HCT116 (cell line): ENCODE results near the gene ZNF619. TPM values are rescaled to one million over a fixed set of nuclear protein-coding genes. Genes with fewer than 3 reads are reported as not detected.

Experiments used
- ATAC-seq: fragments of 200-7000 bp; cut with Tn5 transposase; 2 replicates; pipeline ENCODE4 v1.9.1; 2020; ENCODE audit warnings: mild to moderate bottlenecking, moderate library complexity
- BruUV-seq: library from RNA; stranded (reverse); fragments of 400-500 nt; replicated peaks from 2 replicates; lab custom pipeline; 2021; lab: Mats Ljungman, UMichigan
- CTCF ChIA-PET: fragments of 300-600 bp; sonication (Branson Sonifier 250); formaldehyde crosslinking; loops from one replicate; lab custom pipeline; 2021; ENCODE audit warnings: antibody characterized with exemption; lab: Charles Lee
- POLR2A ChIA-PET: fragments of 300-600, 350-600 bp; sonication (Branson Sonifier 250); formaldehyde crosslinking; loops from one replicate; lab custom pipeline; 2021; ENCODE audit warnings: antibody characterized with exemption; lab: Charles Lee
- RAD21 ChIA-PET, 2 experiments: fragments of 300-600 bp; sonication (Branson Sonifier 250); formaldehyde crosslinking; loops; one replicate each; lab custom pipeline; 2023; ENCODE audit warnings: low total read pairs in 2 of 2; ENCODE audit not compliant: uncharacterized antibody in 2 of 2, unreplicated experiment in 2 of 2, low non-redundant PET in 1 of 2; lab: Charles Lee
- DNase-seq: peaks from one replicate; pipeline ENCODE4 v3.0.0-alpha.2; 2010; ENCODE audit warnings: low read depth, low spot score
- H2AFZ ChIP-seq: fragments of 200-600 bp; shearing (Covaris generic), sonication (generic); 2 replicates; pipeline ENCODE4 v1.6.1; 2017; ENCODE audit warnings: low read depth, mixed run types, mixed read lengths, antibody characterized with exemption, low read length; ENCODE audit not compliant: poor library complexity, severe bottlenecking
- H3K27ac ChIP-seq: 2 replicates; pipeline ENCODE4 v1.5.1; 2012; ENCODE audit warnings: low read depth, low read length
- H3K27me3 ChIP-seq: fragments of 200-600 bp; sonication (generic); 2 replicates; pipeline ENCODE4 v1.6.1; 2016; ENCODE audit warnings: mixed run types, low read length, mixed read lengths; ENCODE audit not compliant: insufficient read depth
- H3K36me3 ChIP-seq, 2 experiments: fragments of 200-500 bp in 1 of 2; fragments of 200-600 bp in 1 of 2; sonication (Bioruptor generic) in 1 of 2; sonication (generic) in 1 of 2; 2 replicates each; pipeline versions ENCODE4 v1.5.1 to v1.6.1; 2014 to 2016; ENCODE audit warnings: low read length in 2 of 2, inconsistent platforms in 1 of 2, mixed read lengths in 1 of 2, mixed run types in 1 of 2; ENCODE audit not compliant: insufficient read depth in 2 of 2, control insufficient read depth in 1 of 2
- H3K4me1 ChIP-seq, 2 experiments: fragments of 200-600 bp in 1 of 2; sonication (generic) in 1 of 2; 2 replicates each; pipeline versions ENCODE4 v1.5.1 to v1.6.1; 2012 to 2017; ENCODE audit warnings: low read length in 2 of 2, inconsistent platforms in 1 of 2, mild to moderate bottlenecking in 1 of 2, mixed read lengths in 1 of 2, mixed run types in 1 of 2, moderate library complexity in 1 of 2; ENCODE audit not compliant: insufficient read depth in 2 of 2, control insufficient read depth in 1 of 2
- H3K4me2 ChIP-seq: fragments of 200-600 bp; sonication (generic); 2 replicates; pipeline ENCODE4 v1.6.1; 2017; ENCODE audit warnings: mixed run types, low read length, mixed read lengths
- H3K4me3 ChIP-seq, 2 experiments: fragments of 200-600 bp in 1 of 2; sonication (generic) in 1 of 2; replicated peaks in 1 of 2; 2 replicates each; pipeline ENCODE4 v1.5.1; 2011 to 2016; ENCODE audit warnings: low read length in 2 of 2, control low read depth in 1 of 2, low read depth in 1 of 2, mild to moderate bottlenecking in 1 of 2, mixed read lengths in 1 of 2, mixed run types in 1 of 2
- H3K79me2 ChIP-seq: fragments of 200-600 bp; sonication (generic); 2 replicates; pipeline ENCODE4 v1.6.1; 2017; ENCODE audit warnings: mild to moderate bottlenecking, mixed run types, low read length, moderate library complexity, mixed read lengths; ENCODE audit not compliant: insufficient read depth
- H3K9ac ChIP-seq: fragments of 200-600 bp; sonication (generic); 2 replicates; pipeline ENCODE4 v1.6.1; 2016; ENCODE audit warnings: low read length, mixed read lengths
- H3K9me2 ChIP-seq: fragments of 200-600 bp; sonication (generic), shearing (Covaris generic); 2 replicates; pipeline ENCODE4 v1.6.1; 2017; ENCODE audit warnings: mixed run types, mild to moderate bottlenecking, moderate library complexity; ENCODE audit not compliant: insufficient read depth
- H3K9me3 ChIP-seq, 2 experiments: fragments of 200-500 bp in 1 of 2; fragments of 200-600 bp in 1 of 2; sonication (Bioruptor generic) in 1 of 2; sonication (generic) in 1 of 2; 2 replicates each; pipeline ENCODE4 v1.6.1; 2014 to 2017; ENCODE audit warnings: low read length in 2 of 2, mixed read lengths in 2 of 2, inconsistent platforms in 1 of 2, low read depth in 1 of 2, mild to moderate bottlenecking in 1 of 2, mixed run types in 1 of 2, moderate library complexity in 1 of 2; ENCODE audit not compliant: control insufficient read depth in 1 of 2, insufficient read depth in 1 of 2
- H4K20me1 ChIP-seq: fragments of 200-600 bp; sonication (generic), shearing (Covaris generic); 2 replicates; pipeline ENCODE4 v1.6.1; 2017; ENCODE audit warnings: mixed run types, mild to moderate bottlenecking, moderate library complexity; ENCODE audit not compliant: insufficient read depth
- CBX3 ChIP-seq: IDR thresholded peaks from 2 replicates; pipeline ENCODE4 v1.6.1; 2012; ENCODE audit warnings: low read depth
- CEBPB ChIP-seq: IDR thresholded peaks from 2 replicates; pipeline ENCODE4 v1.6.1; 2012; ENCODE audit warnings: low read depth
- CTCF ChIP-seq, 3 experiments: fragments of 200-600 bp in 1 of 3; sonication (generic) in 1 of 3; IDR thresholded peaks in 2 of 3; conservative IDR thresholded peaks in 1 of 3; 2 replicates each; pipeline ENCODE4 v1.5.1; 2012 to 2017; ENCODE audit warnings: low read depth in 2 of 3, low read length in 2 of 3, antibody characterized with exemption in 1 of 3, borderline replicate concordance in 1 of 3, control low read depth in 1 of 3, mild to moderate bottlenecking in 1 of 3, mixed read lengths in 1 of 3, mixed run types in 1 of 3, moderate library complexity in 1 of 3; ENCODE audit not compliant: insufficient read depth in 1 of 3
- EGR1 ChIP-seq: IDR thresholded peaks from 2 replicates; pipeline ENCODE4 v1.6.1; 2012; ENCODE audit warnings: low read depth
- ELF1 ChIP-seq: IDR thresholded peaks from 2 replicates; pipeline ENCODE4 v1.6.1; 2012; ENCODE audit warnings: low read depth, borderline replicate concordance
- EZH2phosphoT487 ChIP-seq: fragments of 200-600 bp; IDR thresholded peaks from 2 replicates; pipeline ENCODE4 v1.6.1; 2018; ENCODE audit warnings: antibody characterized with exemption, borderline replicate concordance
- FOSL1 ChIP-seq: IDR thresholded peaks from 2 replicates; pipeline ENCODE4 v1.6.1; 2012; ENCODE audit warnings: low read depth
- POLR2A ChIP-seq: IDR thresholded peaks from 2 replicates; pipeline ENCODE4 v1.7.0; 2011; ENCODE audit warnings: borderline replicate concordance; ENCODE audit not compliant: insufficient read depth, insufficient read length; ENCODE audit errors: extremely low read depth
- POLR2AphosphoS5 ChIP-seq: IDR thresholded peaks from 2 replicates; pipeline ENCODE4 v1.6.1; 2011; ENCODE audit warnings: mild to moderate bottlenecking, low read depth, low read length, moderate library complexity
- RAD21 ChIP-seq: IDR thresholded peaks from 2 replicates; pipeline ENCODE4 v1.6.1; 2012; ENCODE audit warnings: low read depth, mild to moderate bottlenecking
- REST ChIP-seq: IDR thresholded peaks from 2 replicates; pipeline ENCODE4 v1.6.1; 2012; ENCODE audit warnings: low read depth
- SP1 ChIP-seq: IDR thresholded peaks from 2 replicates; pipeline ENCODE4 v1.6.1; 2012; ENCODE audit warnings: low read depth
- SRF ChIP-seq: IDR thresholded peaks from 2 replicates; pipeline ENCODE4 v1.6.1; 2012; ENCODE audit warnings: low read depth
- TCF7L2 ChIP-seq: IDR thresholded peaks from 2 replicates; pipeline ENCODE4 v1.7.0; 2011; ENCODE audit warnings: borderline replicate concordance, inconsistent platforms; ENCODE audit not compliant: insufficient read depth, insufficient read length; ENCODE audit errors: extremely low read depth
- YY1 ChIP-seq: IDR thresholded peaks from 2 replicates; pipeline ENCODE4 v1.6.1; 2011; ENCODE audit warnings: low read length, low read depth, moderate library complexity, mild to moderate bottlenecking; ENCODE audit not compliant: insufficient replicate concordance; ENCODE audit errors: extremely low read depth
- ZFX ChIP-seq: fragments of 450-650 bp; IDR thresholded peaks from 2 replicates; pipeline ENCODE4 v1.6.1; 2017
- ZNF274 ChIP-seq: fragments of 200-500 bp; sonication (Bioruptor generic); IDR thresholded peaks from 2 replicates; pipeline ENCODE4 v1.6.1; 2014; ENCODE audit warnings: mild to moderate bottlenecking, low read depth, low read length, inconsistent platforms
- intact Hi-C: fragments of 100-400 bp; cut with micrococcal nuclease; formaldehyde crosslinking; loops from 2 replicates; pipeline ENCODE4 v1.10.0; 2022
- total RNA-seq: library from RNA; stranded (reverse); gene quantifications from one replicate; pipeline ENCODE4 v1.2.1, GENCODE V29; 2021; ENCODE audit not compliant: unreplicated experiment
- TF ChIP-seq, protein P1 (sequence below): IDR thresholded peaks from 2 replicates; pipeline ENCODE4 v1.6.1; 2012

Gene ZNF619
- total RNA-seq, 1 experiment from 2014 or later: 7.3 TPM

GRCh38 chr3:40465456-40465855, 11.5 kb upstream of the ZNF619 start:
- peaks cover 33% of the 10 kb centered on the region; the same call in 1 of the 2 replicates for H4K20me1 ChIP-seq
- H2AFZ ChIP-seq: no peak overlapping the region
- H3K4me2 ChIP-seq: no peak overlapping the region
- no peaks in the 10 kb centered on the region for H3K4me1 ChIP-seq
- POLR2A ChIA-PET: no interaction called here
- H3K9me3 ChIP-seq: no peaks in the 10 kb centered on the region
- no peak for DNase-seq
- H3K4me3 ChIP-seq: no peak overlapping the region
- H3K9ac ChIP-seq: no peak overlapping the region
- no peaks in the 10 kb centered on the region for H3K27me3 ChIP-seq
- TF ChIP-seq EGR1: no peak
- no peak for TF ChIP-seq REST
- no peak for TF ChIP-seq ZFX
- TF ChIP-seq TCF7L2: no peak
- TF ChIP-seq SP1: no peak
- no peak for TF ChIP-seq EZH2phosphoT487
- TF ChIP-seq CTCF (IDR thresholded peaks at IDR 0.05 in 2 of 3, conservative IDR thresholded peaks at IDR 0.05 in 1 of 3; ENCODE audit: borderline replicate concordance in 1 of 3, insufficient read depth in 1 of 3, low read depth in 2 of 3, low read length in 2 of 3): no peak
- no peak for TF ChIP-seq CEBPB
- TF ChIP-seq, protein P1, sequence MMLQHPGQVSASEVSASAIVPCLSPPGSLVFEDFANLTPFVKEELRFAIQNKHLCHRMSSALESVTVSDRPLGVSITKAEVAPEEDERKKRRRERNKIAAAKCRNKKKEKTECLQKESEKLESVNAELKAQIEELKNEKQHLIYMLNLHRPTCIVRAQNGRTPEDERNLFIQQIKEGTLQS: no peak
- no peak for TF ChIP-seq POLR2AphosphoS5
- TF ChIP-seq FOSL1: no peak
- TF ChIP-seq CBX3: no peak
- no peak for TF ChIP-seq SRF
- no peak for TF ChIP-seq ZNF274
- TF ChIP-seq YY1: no peak
- no peak for TF ChIP-seq POLR2A
- TF ChIP-seq RAD21: no peak
- no peak for TF ChIP-seq ELF1
- H3K79me2 ChIP-seq: peaks cover 46% of the 10 kb centered on the region
- RAD21 ChIA-PET: no interaction called here
- H3K27ac ChIP-seq: no peak overlapping the region
- CTCF ChIA-PET: no interaction called here
- ATAC-seq: no peak
- BruUV-seq: no TSS peak
- H3K9me2 ChIP-seq: no peaks in the 10 kb centered on the region
- intact Hi-C loops: no loop called here
- peaks cover 39 to 63% of the 10 kb centered on the region in 2 experiments for H3K36me3 ChIP-seq
